Activated CD4-positive, alpha-beta memory T cell treated with anti-CD3 and anti-CD28 coated beads for 36 hours (primary cell): ENCODE measurements around the gene COPG2. TPM values are rescaled to one million over a fixed set of nuclear protein-coding genes. Genes with fewer than 3 reads are reported as not detected.
"Not testable (repeated sequence)": the region's sequence is repeated elsewhere in the genome, so short reads cannot be mapped to it uniquely, and the experiment has no call there.

Experiments
- CTCF ChIA-PET: fragments of 350-600 bp; sonication (Branson Sonifier 250); formaldehyde crosslinking; loops from one replicate; lab custom pipeline; 2021; ENCODE audit warnings: antibody characterized with exemption, inconsistent platforms; lab: Charles Lee
- POLR2A ChIA-PET: fragments of 350-600 bp; sonication (Branson Sonifier 250); formaldehyde crosslinking; loops from one replicate; lab custom pipeline; 2021; ENCODE audit warnings: antibody characterized with exemption; lab: Charles Lee
- DNase-seq: peaks from one replicate; pipeline ENCODE4 v3.0.0-alpha.2; 2020
- H3K27ac Mint-ChIP-seq: one replicate; pipeline ENCODE4 v1.8.0; 2021; ENCODE audit warnings: mixed read lengths
- H3K27me3 Mint-ChIP-seq: one replicate; pipeline ENCODE4 v1.8.0; 2021; ENCODE audit warnings: mixed read lengths
- H3K36me3 Mint-ChIP-seq: one replicate; pipeline ENCODE4 v1.8.0; 2021; ENCODE audit warnings: mixed read lengths
- H3K4me1 Mint-ChIP-seq: one replicate; pipeline ENCODE4 v1.8.0; 2021; ENCODE audit warnings: low read depth, mixed read lengths
- H3K4me3 Mint-ChIP-seq: one replicate; pipeline ENCODE4 v1.8.0; 2021; ENCODE audit warnings: mild to moderate bottlenecking, mixed read lengths
- H3K9me3 Mint-ChIP-seq: one replicate; pipeline ENCODE4 v1.8.0; 2021; ENCODE audit warnings: mixed read lengths
- intact Hi-C: fragments of 100-400 bp; cut with micrococcal nuclease; formaldehyde crosslinking; loops from one replicate; pipeline ENCODE4 v1.15.1; 2023
- total RNA-seq, 2 experiments: library from RNA; stranded (reverse); gene quantifications; one replicate each; pipeline ENCODE4 v1.2.3, GENCODE V29; 2021

COPG2 gene
- total RNA-seq, 2 experiments from 2014 or later = 31.5 to 33.4 TPM

DNA sequence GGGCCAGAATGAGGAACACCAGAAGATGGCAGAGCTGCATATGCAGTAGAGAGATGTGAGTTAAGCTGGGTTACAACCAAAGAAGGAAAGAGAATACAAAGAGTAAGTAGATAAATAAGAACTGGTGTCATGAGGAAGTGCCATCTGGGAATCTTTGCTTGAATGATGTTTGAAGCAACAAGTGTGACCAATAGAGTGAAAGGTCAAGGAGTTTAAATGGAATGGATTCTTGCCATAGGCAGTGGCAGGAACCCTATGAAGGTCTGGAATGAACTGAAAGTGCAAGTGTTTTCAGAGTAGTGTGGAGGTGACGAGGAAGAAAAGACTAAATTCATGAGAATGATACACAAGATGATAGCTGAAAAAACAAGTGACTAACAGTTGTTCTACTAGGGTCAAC, 155.1 kb downstream of the COPG2 start:
- ChIA-PET CTCF (no interaction called here), POLR2A (no interaction called here)
- DNase-seq = no peak
- H3K27me3 Mint-ChIP-seq = no peaks in the 10 kb centered on the region
- H3K4me3 Mint-ChIP-seq = no peak overlapping the region
- no peak overlapping the region for H3K27ac Mint-ChIP-seq
- H3K4me1 Mint-ChIP-seq = no peaks in the 10 kb centered on the region
- no peaks in the 10 kb centered on the region for H3K9me3 Mint-ChIP-seq
- peaks cover 2% of the 10 kb centered on the region for H3K36me3 Mint-ChIP-seq
- intact Hi-C loops = no loop called here

GRCh38 chr7:130512038-130512437, 156.5 kb downstream of the COPG2 start:
- CTCF ChIA-PET, POLR2A ChIA-PET: not testable (repeated sequence)

GRCh38 chr7:130506358-130506757, 162.2 kb downstream of the COPG2 start:
- Mint-ChIP-seq H3K4me3 (no peak overlapping the region), H3K4me1 (no peaks in the 10 kb centered on the region), H3K27ac (no peak overlapping the region), H3K36me3 (peaks cover 26% of the 10 kb centered on the region), H3K27me3 (no peaks in the 10 kb centered on the region), H3K9me3 (no peaks in the 10 kb centered on the region)
- intact Hi-C loops = no loop called here
- ChIA-PET POLR2A (no interaction called here), CTCF (no interaction called here)
- no peak for DNase-seq

More at GRCh38 chr7:130512038-130512437, 156.5 kb downstream of the COPG2 start:
- H3K27ac Mint-ChIP-seq, H3K4me3 Mint-ChIP-seq, H3K27me3 Mint-ChIP-seq, intact Hi-C loops, DNase-seq, H3K9me3 Mint-ChIP-seq, H3K4me1 Mint-ChIP-seq: not testable (repeated sequence)
- peaks cover 14% of the 10 kb centered on the region for H3K36me3 Mint-ChIP-seq

DNA sequence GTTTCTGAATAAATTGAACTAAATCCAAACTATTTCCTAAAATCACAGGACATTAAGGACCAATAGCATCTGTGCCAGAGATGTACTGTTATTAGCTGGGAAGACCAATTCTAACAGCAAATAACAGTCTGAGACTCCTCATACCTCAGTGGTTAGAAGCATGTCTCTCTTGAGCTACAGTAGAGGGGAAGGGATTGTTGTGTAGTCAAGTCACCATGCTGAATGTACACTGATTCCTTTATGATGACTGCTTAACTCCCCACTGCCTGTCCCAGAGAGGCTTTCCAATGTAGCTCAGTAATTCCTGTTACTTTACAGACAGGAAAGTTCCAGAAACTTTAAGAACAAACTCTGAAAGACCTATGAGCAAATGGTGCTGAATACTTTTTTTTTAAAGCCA, 162.8 kb downstream of the COPG2 start:
- POLR2A ChIA-PET = no interaction called here

GRCh38 chr7:130500910-130501309, 167.6 kb downstream of the COPG2 start:
- ChIA-PET CTCF (interaction anchor here (0.5 kb wide), 1 partner anchor 424 kb away, joined by 3 read pairs; no protein-coding TSS in a partner anchor), POLR2A (no interaction called here)
- H3K36me3 Mint-ChIP-seq = peaks cover 7% of the 10 kb centered on the region
- H3K4me1 Mint-ChIP-seq = no peaks in the 10 kb centered on the region
- H3K4me3 Mint-ChIP-seq = no peak overlapping the region
- DNase-seq = no peak
- H3K27me3 Mint-ChIP-seq = no peaks in the 10 kb centered on the region
- H3K9me3 Mint-ChIP-seq = no peaks in the 10 kb centered on the region
- intact Hi-C loops = no loop called here
- no peak overlapping the region for H3K27ac Mint-ChIP-seq

More for the DNA sequence above, 162.8 kb downstream of the COPG2 start:
- H3K4me1 Mint-ChIP-seq = no peaks in the 10 kb centered on the region
- no peak overlapping the region for H3K4me3 Mint-ChIP-seq
- CTCF ChIA-PET = interaction anchor here (0.9 to 1.5 kb wide), 2 partner anchors 9 to 19 kb away, joined by 3 to 7 read pairs; no protein-coding TSS in a partner anchor
- no peak for DNase-seq
- no peaks in the 10 kb centered on the region for H3K9me3 Mint-ChIP-seq
- H3K27me3 Mint-ChIP-seq = no peaks in the 10 kb centered on the region
- no peak overlapping the region for H3K27ac Mint-ChIP-seq
- H3K36me3 Mint-ChIP-seq = peaks cover 26% of the 10 kb centered on the region
- intact Hi-C loops = no loop called here

DNA sequence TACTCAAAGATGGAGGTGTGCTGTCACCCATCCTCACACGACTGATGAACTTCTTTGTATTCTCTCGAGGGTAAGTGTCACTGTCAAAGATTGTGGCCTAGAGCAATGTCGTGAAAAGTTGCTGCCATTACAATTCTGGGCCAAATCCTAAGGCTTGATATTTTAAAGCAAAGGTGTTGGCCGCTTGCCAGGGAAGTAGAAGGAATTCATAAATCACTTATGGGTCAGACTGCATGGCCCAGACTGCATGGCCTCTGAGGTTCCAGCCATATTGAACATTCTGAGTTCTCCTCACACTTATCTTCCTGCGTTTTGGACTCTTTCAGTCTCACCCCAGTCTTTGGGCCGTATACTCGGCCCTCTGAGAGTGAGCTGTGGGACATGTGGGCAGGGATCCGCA, 168.1 kb downstream of the COPG2 start:
- Mint-ChIP-seq H3K4me3 (no peak overlapping the region), H3K9me3 (no peaks in the 10 kb centered on the region), H3K36me3 (peaks cover 7% of the 10 kb centered on the region), H3K27ac (no peak overlapping the region), H3K27me3 (no peaks in the 10 kb centered on the region), H3K4me1 (no peaks in the 10 kb centered on the region)
- intact Hi-C loops = no loop called here
- ChIA-PET POLR2A (no interaction called here), CTCF (interaction anchor here (0.5 kb wide), 1 partner anchor 424 kb away, joined by 3 read pairs; no protein-coding TSS in a partner anchor)
- DNase-seq = no peak

DNA sequence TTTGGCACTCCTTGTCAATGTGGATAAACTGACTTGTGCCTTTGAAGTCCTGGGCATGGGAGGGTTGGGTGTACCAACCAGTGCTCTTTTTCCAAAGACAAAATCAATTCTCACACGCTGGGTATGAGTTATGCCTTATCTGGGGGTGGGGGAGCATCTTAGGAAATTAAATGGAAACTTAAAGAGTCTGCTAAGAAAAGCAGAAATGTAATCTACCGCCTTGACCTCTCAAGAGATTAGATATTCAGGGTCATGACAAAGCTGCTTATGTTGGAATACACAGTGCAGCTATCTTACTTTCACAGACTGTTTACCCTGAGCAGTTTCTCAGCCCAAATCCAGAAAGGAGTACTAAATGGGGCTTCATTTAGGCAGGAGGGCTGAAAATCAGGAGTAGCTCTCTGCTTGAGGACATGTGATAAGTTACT, 174.1 kb downstream of the COPG2 start:
- no peak for DNase-seq
- Mint-ChIP-seq H3K36me3 (peaks cover 2% of the 10 kb centered on the region), H3K4me3 (no peak overlapping the region), H3K4me1 (peaks cover 11% of the 10 kb centered on the region), H3K9me3 (no peaks in the 10 kb centered on the region), H3K27ac (no peak overlapping the region), H3K27me3 (peaks cover 34% of the 10 kb centered on the region)
- ChIA-PET CTCF (interaction anchor here (1.2 kb wide), 1 partner anchor 10 kb away, joined by 3 read pairs; no protein-coding TSS in a partner anchor), POLR2A (no interaction called here)
- intact Hi-C loops = loop anchor here (10.0 kb wide), 1 partner anchor 240 kb away; the partner anchor contains the start of gene KLF14

GRCh38 chr7:130493275-130493873, 175.2 kb downstream of the COPG2 start:
- ChIA-PET CTCF (interaction anchor here (1.2 to 1.5 kb wide), 2 partner anchors 9 to 264 kb away, joined by 3 to 6 read pairs; no protein-coding TSS in a partner anchor), POLR2A (interaction anchor here (0.5 kb wide), 1 partner anchor 182 kb away, joined by 3 read pairs; no protein-coding TSS in a partner anchor)
- Mint-ChIP-seq H3K4me1 (peaks cover 11% of the 10 kb centered on the region), H3K27me3 (peaks cover 37% of the 10 kb centered on the region), H3K36me3 (peaks cover 2% of the 10 kb centered on the region), H3K4me3 (no peak overlapping the region), H3K27ac (no peak overlapping the region), H3K9me3 (no peaks in the 10 kb centered on the region)
- intact Hi-C loops = loop anchor here (10.0 kb wide), 1 partner anchor 241 kb away; the partner anchor contains the start of gene KLF14
- DNase-seq = no peak

DNA sequence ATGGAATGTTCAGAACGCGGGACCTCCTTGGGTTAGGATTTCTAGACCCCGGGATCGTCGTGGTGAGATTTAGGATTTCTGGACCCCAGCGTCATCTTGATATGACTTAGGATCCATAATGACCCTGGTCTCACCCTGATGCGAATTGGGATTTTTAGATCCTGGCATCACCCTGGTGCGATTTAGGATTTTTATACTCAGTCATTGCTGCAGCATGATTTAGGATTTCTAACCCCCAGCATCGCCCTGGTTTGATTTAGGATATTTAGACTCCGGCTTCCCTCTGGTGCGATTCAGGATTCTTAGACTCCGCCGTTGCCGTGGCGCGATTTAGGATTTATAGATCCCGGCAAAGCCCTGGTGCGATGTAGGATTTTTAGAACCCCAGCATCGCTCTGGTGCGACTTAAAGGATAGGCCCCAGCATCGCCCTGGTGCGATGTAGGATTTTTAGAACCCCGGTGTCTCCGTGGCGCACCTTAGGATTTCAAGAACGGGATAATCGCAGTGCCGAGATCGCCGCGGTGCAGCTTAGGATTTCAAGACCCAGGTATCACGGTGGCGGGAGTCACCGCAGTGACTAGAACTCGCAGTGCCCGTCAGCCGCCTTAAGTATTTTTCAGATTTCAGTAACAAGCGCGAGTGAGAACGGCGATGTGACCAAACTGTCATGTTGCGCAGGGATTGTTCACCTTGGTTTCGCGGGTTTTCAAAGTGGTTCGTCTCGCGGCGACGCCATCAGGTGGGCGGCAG, 175.8 kb downstream of the COPG2 start:
- DNase-seq = no peak
- POLR2A ChIA-PET = no interaction called here
- peaks cover 42% of the 10 kb centered on the region for H3K27me3 Mint-ChIP-seq

GRCh38 chr7:130491841-130492522, 176.6 kb downstream of the COPG2 start, which contains the start of gene MEST:
Gene MEST (plus strand): TSS chr7:130492085. CDS start chr7:130492314, 229 bp downstream.
- Mint-ChIP-seq H3K9me3 (no peaks in the 10 kb centered on the region), H3K27ac (no peak within 1 kb of the TSS), H3K36me3 (no peaks in the 10 kb centered on the region), H3K4me1 (peaks cover 13% of the 10 kb centered on the region), H3K4me3 (peak within 1 kb of the TSS; percentile 59), H3K27me3 (peaks cover 44% of the 10 kb centered on the region)
- ChIA-PET POLR2A (no interaction called here), CTCF (interaction anchor here (1.5 kb wide), 1 partner anchor 266 kb away, joined by 6 read pairs; no protein-coding TSS in a partner anchor)
- no peak for DNase-seq
- intact Hi-C loops = loop anchor here (2.0 to 10.0 kb wide), 2 partner anchors 243 to 249 kb away; partner anchors contain the start of gene KLF14

More for the DNA sequence above, 175.8 kb downstream of the COPG2 start:
- Mint-ChIP-seq H3K36me3 (no peaks in the 10 kb centered on the region), H3K4me3 (no peak overlapping the region), H3K27ac (no peak overlapping the region), H3K9me3 (no peaks in the 10 kb centered on the region), H3K4me1 (peaks cover 11% of the 10 kb centered on the region)
- CTCF ChIA-PET = interaction anchor here (1.5 kb wide), 1 partner anchor 265 kb away, joined by 6 read pairs; no protein-coding TSS in a partner anchor
- intact Hi-C loops = loop anchor here (10.0 kb wide), 1 partner anchor 242 kb away; the partner anchor contains the start of gene KLF14

DNA sequence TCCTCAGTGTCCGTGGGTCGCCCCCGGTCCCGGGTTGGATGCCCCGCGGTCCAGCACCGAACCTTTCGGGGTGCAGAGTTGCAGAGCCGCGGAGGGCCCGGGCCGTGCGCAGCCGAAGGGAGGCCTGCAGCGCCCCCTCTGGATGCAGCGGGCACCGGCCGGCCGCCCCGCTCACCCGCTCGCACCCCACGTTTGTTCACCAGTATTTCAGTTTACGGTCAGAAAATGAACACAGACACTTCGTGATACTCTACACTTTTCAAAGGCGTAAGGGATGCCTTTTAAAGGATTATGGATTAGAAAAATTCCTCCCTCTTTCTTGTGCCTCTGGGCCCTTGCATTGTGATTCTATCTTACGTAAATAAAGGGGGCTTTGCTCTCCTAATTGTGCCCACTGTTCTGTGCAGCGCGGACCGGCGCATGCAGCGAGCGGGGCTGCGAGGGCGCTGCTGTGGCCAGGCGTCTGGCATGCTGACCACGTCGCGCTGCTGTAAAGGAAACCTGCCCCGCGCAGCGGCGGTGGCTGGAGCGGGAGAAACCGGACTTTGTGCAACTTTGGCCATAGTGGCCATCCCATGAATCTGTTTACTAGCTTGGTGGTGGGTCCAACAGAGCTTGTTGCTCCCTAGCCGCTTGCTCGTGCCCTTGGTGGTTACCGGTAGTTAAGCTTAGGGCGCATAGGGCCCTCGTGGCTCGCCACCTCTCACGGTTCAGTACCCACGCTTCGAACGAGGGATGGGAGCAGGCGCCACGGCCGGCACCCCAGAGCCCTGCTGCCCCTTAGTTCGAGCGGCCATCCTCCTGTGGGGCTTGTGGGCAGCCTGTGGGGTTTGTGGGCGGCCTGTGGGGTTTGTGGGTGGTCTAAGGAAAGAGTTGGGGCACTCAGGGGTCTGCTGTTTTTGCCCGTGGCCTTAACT, 177.4 kb downstream of the COPG2 start:
- intact Hi-C loops = loop anchor here (2.0 to 10.0 kb wide), 2 partner anchors 244 to 248 kb away; partner anchors contain the start of gene KLF14
- peak; percentile 49 for DNase-seq
- Mint-ChIP-seq H3K4me3 (peak overlapping the region; percentile 59), H3K27me3 (peaks cover 49% of the 10 kb centered on the region), H3K4me1 (peaks cover 20% of the 10 kb centered on the region), H3K9me3 (no peaks in the 10 kb centered on the region), H3K36me3 (no peaks in the 10 kb centered on the region), H3K27ac (no peak overlapping the region)
- ChIA-PET POLR2A (no interaction called here), CTCF (no interaction called here)
